Ishikawa (cell line): ENCODE measurements around the gene NLGN4X.

ENCODE experiments used
- CEBPB ChIP-seq: IDR thresholded peaks from 2 replicates; pipeline ENCODE4 v1.6.1; 2012
- CREB1 ChIP-seq: IDR thresholded peaks from 2 replicates; pipeline ENCODE4 v1.6.1; 2012; ENCODE audit warnings: low read depth
- EGR1 ChIP-seq: IDR thresholded peaks from 2 replicates; pipeline ENCODE4 v1.6.1; 2012
- EP300 ChIP-seq: IDR thresholded peaks from 2 replicates; pipeline ENCODE4 v1.6.1; 2012; ENCODE audit warnings: borderline replicate concordance
- FOXM1 ChIP-seq: IDR thresholded peaks from 2 replicates; pipeline ENCODE4 v1.6.1; 2012; ENCODE audit warnings: low read depth, borderline replicate concordance
- NFIC ChIP-seq: IDR thresholded peaks from 2 replicates; pipeline ENCODE4 v1.6.1; 2012
- RAD21 ChIP-seq: IDR thresholded peaks from 2 replicates; pipeline ENCODE4 v1.6.1; 2012; ENCODE audit warnings: low read depth
- TAF1 ChIP-seq: IDR thresholded peaks from 2 replicates; pipeline ENCODE4 v1.6.1; 2012; ENCODE audit warnings: low read depth, mild to moderate bottlenecking
- TCF12 ChIP-seq: IDR thresholded peaks from 2 replicates; pipeline ENCODE4 v1.6.1; 2012; ENCODE audit warnings: low read depth
- TEAD4 ChIP-seq: IDR thresholded peaks from 2 replicates; pipeline ENCODE4 v1.6.1; 2012
- YY1 ChIP-seq: IDR thresholded peaks from 2 replicates; pipeline ENCODE4 v1.6.1; 2012; ENCODE audit warnings: low read depth
- ZBTB7A ChIP-seq: IDR thresholded peaks from 2 replicates; pipeline ENCODE4 v1.6.1; 2012; ENCODE audit warnings: low read depth
- TF ChIP-seq, protein P1 (sequence below): IDR thresholded peaks from 2 replicates; pipeline ENCODE4 v1.6.1; 2012
- TF ChIP-seq, protein P2 (sequence below): IDR thresholded peaks from 2 replicates; pipeline ENCODE4 v1.6.1; 2012; ENCODE audit warnings: low read depth, mild to moderate bottlenecking
- TF ChIP-seq, protein P3 (sequence below): IDR thresholded peaks from 2 replicates; pipeline ENCODE4 v1.6.1; 2012

NLGN4X gene

DNA sequence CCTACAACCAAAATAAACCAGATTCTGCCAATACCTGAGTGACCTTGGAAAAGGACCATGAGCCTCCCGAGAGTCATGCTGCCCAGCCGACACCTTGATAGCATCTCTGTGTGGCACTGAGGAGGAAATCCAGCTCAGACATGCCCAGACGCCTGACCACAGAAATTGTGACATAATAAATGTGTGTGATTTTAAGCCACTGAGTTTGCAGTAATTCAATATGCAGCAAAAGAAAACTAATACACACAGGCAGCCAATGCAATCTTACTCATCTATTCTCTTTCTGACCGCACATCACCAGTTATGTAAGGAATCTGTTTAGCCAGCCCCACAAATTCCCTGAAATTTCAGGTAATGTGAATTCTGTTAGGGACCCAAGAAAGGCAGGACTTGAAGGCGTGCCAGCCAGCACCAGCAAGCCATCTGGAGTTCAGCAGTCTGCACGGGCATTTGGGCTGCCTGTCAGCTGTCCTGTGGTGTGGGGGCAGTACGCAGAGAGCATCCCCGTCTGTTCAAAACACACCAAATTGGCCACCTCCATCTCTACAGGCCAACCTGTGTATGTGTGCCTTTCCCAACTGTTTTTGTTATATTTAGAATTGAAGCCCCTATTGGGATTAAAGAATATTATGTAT, 176.4 kb downstream of the NLGN4X start:
- TF ChIP-seq NFIC (no peak), FOXM1 (no peak), RAD21 (no peak), CEBPB (no peak), TAF1 (no peak), EP300 (no peak), TCF12 (no peak), ZBTB7A (no peak)
- TF ChIP-seq, protein P1, sequence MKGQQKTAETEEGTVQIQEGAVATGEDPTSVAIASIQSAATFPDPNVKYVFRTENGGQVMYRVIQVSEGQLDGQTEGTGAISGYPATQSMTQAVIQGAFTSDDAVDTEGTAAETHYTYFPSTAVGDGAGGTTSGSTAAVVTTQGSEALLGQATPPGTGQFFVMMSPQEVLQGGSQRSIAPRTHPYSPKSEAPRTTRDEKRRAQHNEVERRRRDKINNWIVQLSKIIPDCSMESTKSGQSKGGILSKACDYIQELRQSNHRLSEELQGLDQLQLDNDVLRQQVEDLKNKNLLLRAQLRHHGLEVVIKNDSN: no peak
- TF ChIP-seq, protein P2, sequence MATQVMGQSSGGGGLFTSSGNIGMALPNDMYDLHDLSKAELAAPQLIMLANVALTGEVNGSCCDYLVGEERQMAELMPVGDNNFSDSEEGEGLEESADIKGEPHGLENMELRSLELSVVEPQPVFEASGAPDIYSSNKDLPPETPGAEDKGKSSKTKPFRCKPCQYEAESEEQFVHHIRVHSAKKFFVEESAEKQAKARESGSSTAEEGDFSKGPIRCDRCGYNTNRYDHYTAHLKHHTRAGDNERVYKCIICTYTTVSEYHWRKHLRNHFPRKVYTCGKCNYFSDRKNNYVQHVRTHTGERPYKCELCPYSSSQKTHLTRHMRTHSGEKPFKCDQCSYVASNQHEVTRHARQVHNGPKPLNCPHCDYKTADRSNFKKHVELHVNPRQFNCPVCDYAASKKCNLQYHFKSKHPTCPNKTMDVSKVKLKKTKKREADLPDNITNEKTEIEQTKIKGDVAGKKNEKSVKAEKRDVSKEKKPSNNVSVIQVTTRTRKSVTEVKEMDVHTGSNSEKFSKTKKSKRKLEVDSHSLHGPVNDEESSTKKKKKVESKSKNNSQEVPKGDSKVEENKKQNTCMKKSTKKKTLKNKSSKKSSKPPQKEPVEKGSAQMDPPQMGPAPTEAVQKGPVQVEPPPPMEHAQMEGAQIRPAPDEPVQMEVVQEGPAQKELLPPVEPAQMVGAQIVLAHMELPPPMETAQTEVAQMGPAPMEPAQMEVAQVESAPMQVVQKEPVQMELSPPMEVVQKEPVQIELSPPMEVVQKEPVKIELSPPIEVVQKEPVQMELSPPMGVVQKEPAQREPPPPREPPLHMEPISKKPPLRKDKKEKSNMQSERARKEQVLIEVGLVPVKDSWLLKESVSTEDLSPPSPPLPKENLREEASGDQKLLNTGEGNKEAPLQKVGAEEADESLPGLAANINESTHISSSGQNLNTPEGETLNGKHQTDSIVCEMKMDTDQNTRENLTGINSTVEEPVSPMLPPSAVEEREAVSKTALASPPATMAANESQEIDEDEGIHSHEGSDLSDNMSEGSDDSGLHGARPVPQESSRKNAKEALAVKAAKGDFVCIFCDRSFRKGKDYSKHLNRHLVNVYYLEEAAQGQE: no peak
- TF ChIP-seq, protein P3, sequence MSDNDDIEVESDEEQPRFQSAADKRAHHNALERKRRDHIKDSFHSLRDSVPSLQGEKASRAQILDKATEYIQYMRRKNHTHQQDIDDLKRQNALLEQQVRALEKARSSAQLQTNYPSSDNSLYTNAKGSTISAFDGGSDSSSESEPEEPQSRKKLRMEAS: no peak

DNA sequence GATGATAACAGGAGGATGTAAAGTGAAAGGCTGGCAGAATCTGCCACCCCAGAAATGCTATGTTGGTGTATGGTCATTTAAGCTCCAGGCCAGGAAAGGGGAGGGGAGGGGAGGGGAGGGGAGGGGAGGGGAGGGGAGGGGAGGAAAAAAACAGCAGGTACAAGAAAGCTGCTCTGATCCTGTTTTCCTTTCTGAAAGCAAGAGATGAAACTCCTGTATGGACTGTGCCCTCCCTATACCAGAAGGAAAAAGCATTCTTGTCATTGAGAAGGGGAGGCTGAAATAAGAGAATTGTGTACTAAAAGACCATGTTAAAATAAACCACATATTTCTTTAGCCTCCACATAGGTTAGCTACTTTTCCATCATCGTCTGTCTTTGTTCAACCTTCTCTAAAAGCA, 179.5 kb downstream of the NLGN4X start:
- TF ChIP-seq YY1 (no peak), CEBPB (no peak), CREB1 (no peak), TAF1 (no peak), EGR1 (no peak), ZBTB7A (no peak), EP300 (no peak), FOXM1 (no peak), TCF12 (no peak), TEAD4 (no peak), RAD21 (no peak), NFIC (no peak)
- TF ChIP-seq, protein P2: no peak
- TF ChIP-seq, protein P1: no peak
- TF ChIP-seq, protein P3: no peak

DNA sequence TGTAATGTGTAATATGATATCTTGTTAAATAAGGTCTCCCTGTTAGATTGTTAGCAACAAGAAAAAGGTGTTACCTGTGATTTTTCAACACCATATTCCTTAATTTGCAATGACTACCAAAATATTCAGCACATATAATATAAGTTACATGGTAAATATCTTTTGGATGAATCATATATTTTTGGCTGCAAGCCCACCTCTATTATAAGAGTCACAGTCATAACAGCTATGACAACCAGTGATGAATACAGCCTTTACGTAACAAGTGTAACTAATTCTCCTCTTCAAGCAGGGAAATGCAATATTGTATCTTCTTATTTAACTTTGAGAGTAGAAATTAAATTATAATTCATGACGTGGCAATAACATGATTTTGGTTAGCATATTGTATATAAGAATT, 187.0 kb downstream of the NLGN4X start:
- no peak for TF ChIP-seq FOXM1
- no peak for TF ChIP-seq EGR1
- no peak for TF ChIP-seq CREB1
- TF ChIP-seq TEAD4: no peak
- no peak for TF ChIP-seq TAF1
- no peak for TF ChIP-seq ZBTB7A
- TF ChIP-seq, protein P1: no peak
- TF ChIP-seq, protein P3: no peak
- TF ChIP-seq EP300: no peak
- TF ChIP-seq RAD21: no peak
- TF ChIP-seq CEBPB: no peak
- TF ChIP-seq, protein P2: no peak
- no peak for TF ChIP-seq YY1
- no peak for TF ChIP-seq TCF12
- no peak for TF ChIP-seq NFIC
